OCI-LY1 (cell line): ENCODE measurements around the gene GATAD2A.

ENCODE experiments used
- H2AFZ ChIP-seq: fragments of 200-600 bp; sonication (generic), shearing (Covaris generic); 2 replicates; pipeline ENCODE4 v1.6.0; 2014; ENCODE audit warnings: antibody characterized with exemption, mild to moderate bottlenecking, low read length
- H3F3A ChIP-seq: fragments of 200-600 bp; sonication (generic), shearing (Covaris generic); 2 replicates; pipeline ENCODE4 v1.6.0; 2014; ENCODE audit warnings: mild to moderate bottlenecking, antibody characterized with exemption, low read length, moderate library complexity; ENCODE audit not compliant: insufficient read depth
- H3K27ac ChIP-seq: fragments of 200-600 bp; sonication (generic); 2 replicates; pipeline ENCODE4 v1.5.1; 2014; ENCODE audit warnings: low read length, mixed run types, mild to moderate bottlenecking, low read depth; ENCODE audit not compliant: poor library complexity, severe bottlenecking
- H3K27me3 ChIP-seq: fragments of 200-600 bp; sonication (generic); 2 replicates; pipeline ENCODE4 v1.6.0; 2014; ENCODE audit warnings: antibody characterized with exemption, mild to moderate bottlenecking, low read length, moderate library complexity; ENCODE audit not compliant: insufficient read depth
- H3K36me3 ChIP-seq: fragments of 200-600 bp; sonication (generic); 2 replicates; pipeline ENCODE4 v1.6.1; 2014; ENCODE audit warnings: mild to moderate bottlenecking, antibody characterized with exemption, low read length, moderate library complexity, mixed read lengths; ENCODE audit not compliant: insufficient read depth
- H3K4me1 ChIP-seq: fragments of 200-600 bp; sonication (generic); 2 replicates; pipeline ENCODE4 v1.5.1; 2014; ENCODE audit warnings: mild to moderate bottlenecking, low read length, moderate library complexity; ENCODE audit not compliant: insufficient read depth, severe bottlenecking
- H3K4me2 ChIP-seq: fragments of 200-600 bp; sonication (generic), shearing (Covaris generic); 2 replicates; pipeline ENCODE4 v1.6.1; 2014; ENCODE audit warnings: low read length
- H3K4me3 ChIP-seq: fragments of 200-600 bp; sonication (generic); 2 replicates; pipeline ENCODE4 v1.5.1; 2014; ENCODE audit warnings: low read length, low read depth, mild to moderate bottlenecking, mixed read lengths; ENCODE audit not compliant: poor library complexity, severe bottlenecking
- H3K79me2 ChIP-seq: fragments of 200-600 bp; shearing (Covaris generic); 2 replicates; pipeline ENCODE4 v1.6.1; 2016; ENCODE audit warnings: mixed run types, low read length, mixed read lengths; ENCODE audit not compliant: insufficient read depth
- H3K9ac ChIP-seq: fragments of 200-600 bp; sonication (generic), shearing (Covaris generic); 2 replicates; pipeline ENCODE4 v1.6.1; 2014; ENCODE audit warnings: mild to moderate bottlenecking, low read length, mixed read lengths
- H3K9me2 ChIP-seq: fragments of 200-600 bp; sonication (generic), shearing (Covaris generic); 2 replicates; pipeline ENCODE4 v1.6.1; 2014; ENCODE audit warnings: low read depth, mild to moderate bottlenecking, low read length, mixed read lengths
- H3K9me3 ChIP-seq: fragments of 200-600 bp; shearing (Covaris generic); 2 replicates; pipeline ENCODE4 v1.6.1; 2014; ENCODE audit warnings: low read length, mixed read lengths
- H4K20me1 ChIP-seq: fragments of 200-600 bp; sonication (generic), shearing (Covaris generic); 2 replicates; pipeline ENCODE4 v1.6.0; 2016; ENCODE audit warnings: mild to moderate bottlenecking, low read length; ENCODE audit not compliant: insufficient read depth
- EZH2 ChIP-seq: fragments of 200-600 bp; sonication (generic), shearing (Covaris generic); IDR thresholded peaks from 2 replicates; pipeline ENCODE4 v1.8.0; 2017; ENCODE audit warnings: borderline replicate concordance, mixed run types, mild to moderate bottlenecking, antibody characterized with exemption, low read length, moderate library complexity, mixed read lengths
- TF ChIP-seq, protein P1 (sequence below): fragments of 200-600 bp; sonication (generic), shearing (Covaris generic); IDR thresholded peaks from 2 replicates; pipeline ENCODE4 v1.5.1; 2017; ENCODE audit warnings: mild to moderate bottlenecking, antibody characterized with exemption, low read length, moderate library complexity, mixed read lengths

GATAD2A gene

DNA sequence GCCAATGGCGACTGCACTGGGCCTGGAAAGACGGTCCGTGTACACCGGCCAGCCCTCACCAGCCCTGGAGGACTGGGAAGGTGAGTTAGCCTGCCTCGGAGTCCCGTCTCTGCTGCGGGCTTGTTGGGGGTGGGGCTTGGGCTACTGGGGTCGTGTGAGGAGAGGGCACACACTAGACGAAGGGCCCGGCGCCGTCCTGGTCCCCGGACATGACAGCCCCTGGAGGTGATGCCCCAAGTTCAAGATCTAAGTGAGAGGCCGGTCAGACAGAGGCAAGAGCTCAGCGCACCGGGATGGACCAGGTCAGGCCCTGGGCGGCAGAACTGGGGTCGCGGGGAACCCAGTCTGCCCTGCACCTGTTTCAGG lies 134.2 kb downstream of the GATAD2A start:
- TF ChIP-seq EZH2, result no peak
- TF ChIP-seq, protein P1, sequence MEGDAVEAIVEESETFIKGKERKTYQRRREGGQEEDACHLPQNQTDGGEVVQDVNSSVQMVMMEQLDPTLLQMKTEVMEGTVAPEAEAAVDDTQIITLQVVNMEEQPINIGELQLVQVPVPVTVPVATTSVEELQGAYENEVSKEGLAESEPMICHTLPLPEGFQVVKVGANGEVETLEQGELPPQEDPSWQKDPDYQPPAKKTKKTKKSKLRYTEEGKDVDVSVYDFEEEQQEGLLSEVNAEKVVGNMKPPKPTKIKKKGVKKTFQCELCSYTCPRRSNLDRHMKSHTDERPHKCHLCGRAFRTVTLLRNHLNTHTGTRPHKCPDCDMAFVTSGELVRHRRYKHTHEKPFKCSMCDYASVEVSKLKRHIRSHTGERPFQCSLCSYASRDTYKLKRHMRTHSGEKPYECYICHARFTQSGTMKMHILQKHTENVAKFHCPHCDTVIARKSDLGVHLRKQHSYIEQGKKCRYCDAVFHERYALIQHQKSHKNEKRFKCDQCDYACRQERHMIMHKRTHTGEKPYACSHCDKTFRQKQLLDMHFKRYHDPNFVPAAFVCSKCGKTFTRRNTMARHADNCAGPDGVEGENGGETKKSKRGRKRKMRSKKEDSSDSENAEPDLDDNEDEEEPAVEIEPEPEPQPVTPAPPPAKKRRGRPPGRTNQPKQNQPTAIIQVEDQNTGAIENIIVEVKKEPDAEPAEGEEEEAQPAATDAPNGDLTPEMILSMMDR, result no peak
- Histone ChIP-seq H3K4me1 (peaks cover 10% of the 10 kb centered on the region), H3K9me3 (no peaks in the 10 kb centered on the region), H3K27ac (no peak overlapping the region), H3K9ac (no peak overlapping the region), H3K4me3 (no peak overlapping the region), H2AFZ (no peak overlapping the region), H3K27me3 (no peaks in the 10 kb centered on the region), H3K9me2 (no peaks in the 10 kb centered on the region), H3K4me2 (no peak overlapping the region), H3K36me3 (no peaks in the 10 kb centered on the region; the same call in none of the 2 replicates), H3F3A (no peaks in the 10 kb centered on the region), H4K20me1 (no peaks in the 10 kb centered on the region), H3K79me2 (no peaks in the 10 kb centered on the region)

DNA sequence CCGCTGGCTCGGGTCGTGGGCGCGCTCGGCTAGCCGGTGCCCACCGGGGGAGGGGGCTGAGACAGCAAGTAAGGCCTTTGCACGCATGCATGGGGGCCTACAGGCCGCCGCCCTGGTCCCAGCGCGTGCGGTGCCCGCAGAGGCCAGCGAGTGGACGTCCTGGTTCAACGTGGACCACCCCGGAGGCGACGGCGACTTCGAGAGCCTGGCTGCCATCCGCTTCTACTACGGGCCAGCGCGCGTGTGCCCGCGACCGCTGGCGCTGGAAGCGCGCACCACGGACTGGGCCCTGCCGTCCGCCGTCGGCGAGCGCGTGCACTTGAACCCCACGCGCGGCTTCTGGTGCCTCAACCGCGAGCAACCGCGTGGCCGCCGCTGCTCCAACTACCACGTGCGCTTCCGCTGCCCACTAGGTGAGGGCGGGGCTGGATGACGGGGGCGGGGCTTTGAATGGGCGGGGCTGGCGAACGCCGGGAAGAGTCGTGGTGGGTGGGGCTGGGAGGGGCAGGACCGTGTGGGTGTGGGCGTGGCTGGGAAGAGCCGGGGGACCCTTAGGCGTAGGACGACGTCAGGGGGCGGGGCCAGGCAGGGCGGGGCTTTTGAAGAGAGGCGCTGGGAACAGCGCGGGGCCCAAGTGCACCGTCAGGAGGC lies 134.7 kb downstream of the GATAD2A start:
- H3K4me2 ChIP-seq, result no peak overlapping the region
- no peak overlapping the region for H2AFZ ChIP-seq
- no peaks in the 10 kb centered on the region; the same call in none of the 2 replicates for H3K36me3 ChIP-seq
- no peaks in the 10 kb centered on the region for H3K9me2 ChIP-seq
- H4K20me1 ChIP-seq, result no peaks in the 10 kb centered on the region
- no peaks in the 10 kb centered on the region for H3K9me3 ChIP-seq
- H3K4me3 ChIP-seq, result no peak overlapping the region
- TF ChIP-seq EZH2, result no peak
- TF ChIP-seq, protein P1, result no peak
- no peaks in the 10 kb centered on the region for H3F3A ChIP-seq
- no peaks in the 10 kb centered on the region for H3K79me2 ChIP-seq
- no peak overlapping the region for H3K9ac ChIP-seq
- no peaks in the 10 kb centered on the region for H3K27me3 ChIP-seq
- H3K27ac ChIP-seq, result no peak overlapping the region
- peaks cover 10% of the 10 kb centered on the region for H3K4me1 ChIP-seq

DNA sequence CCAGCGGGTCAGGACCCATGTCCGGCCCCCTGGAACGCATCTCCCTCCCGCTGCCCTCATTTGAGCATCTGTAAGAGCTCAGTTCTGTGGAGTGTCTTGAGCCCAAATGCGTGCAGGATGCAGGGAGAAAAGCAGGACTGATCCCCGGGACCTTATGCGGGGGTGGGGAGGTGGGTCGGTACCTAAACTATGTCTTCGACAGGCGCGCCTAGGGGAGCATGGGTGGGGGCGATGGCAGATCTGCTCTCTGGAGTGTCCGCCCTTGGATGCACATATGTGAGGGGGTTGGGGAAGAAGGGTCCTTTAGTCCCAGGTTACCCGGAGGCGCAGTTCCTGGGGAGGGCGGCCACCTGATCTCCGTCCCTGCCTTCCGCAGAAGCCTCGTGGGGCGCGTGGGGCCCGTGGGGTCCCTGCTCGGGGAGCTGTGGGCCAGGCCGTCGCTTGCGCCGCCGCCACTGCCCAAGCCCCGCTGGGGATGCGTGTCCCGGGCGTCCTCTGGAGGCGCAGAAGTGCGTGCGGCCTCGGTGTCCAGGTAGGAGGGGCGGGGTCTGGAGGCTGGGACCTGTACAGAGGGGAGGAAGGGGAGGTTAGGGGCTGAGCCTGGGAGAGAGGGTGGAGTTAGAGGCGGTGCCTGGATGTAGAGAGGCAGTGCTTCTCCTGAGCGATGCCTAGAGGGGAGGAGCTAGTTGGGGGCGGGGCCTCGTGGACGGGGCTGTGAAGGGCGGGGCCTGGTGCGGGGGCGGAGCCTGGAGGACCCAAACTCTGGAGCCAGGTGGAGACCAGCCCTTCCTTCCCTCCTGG lies 135.4 kb downstream of the GATAD2A start:
- Histone ChIP-seq H3K4me3 (no peak overlapping the region), H3K9me2 (no peaks in the 10 kb centered on the region), H2AFZ (no peak overlapping the region), H4K20me1 (no peaks in the 10 kb centered on the region), H3K4me1 (peaks cover 10% of the 10 kb centered on the region), H3F3A (no peaks in the 10 kb centered on the region), H3K36me3 (no peaks in the 10 kb centered on the region; the same call in 1 of the 2 replicates), H3K9ac (no peak overlapping the region), H3K27ac (no peak overlapping the region), H3K79me2 (no peaks in the 10 kb centered on the region), H3K27me3 (no peaks in the 10 kb centered on the region), H3K4me2 (no peak overlapping the region), H3K9me3 (no peaks in the 10 kb centered on the region)
- no peak for TF ChIP-seq EZH2
- TF ChIP-seq, protein P1, result no peak
